ENCODE results near the gene THRB. TPM values are rescaled to one million over a fixed set of nuclear protein-coding genes. Genes with fewer than 3 reads are reported as not detected.

Gene THRB
- total and polyA plus RNA-seq, 5 donors from 2014 or later: 0.30 TPM; not detected in 4

- Histone ChIP-seq H3K9me3 (ENCODE audit: control insufficient read depth in 2 of 2, low read length in 2 of 2) (no peaks in the 10 kb centered on the region), H3K4me1 (ENCODE audit: control insufficient read depth, insufficient read depth, low read length, poor library complexity, severe bottlenecking) (no peaks in the 10 kb centered on the region), H3K27me3 (ENCODE audit: control insufficient read depth, insufficient read depth, low read length) (peaks cover 8% of the 10 kb centered on the region), H3K27ac (ENCODE audit: insufficient read depth, low read length, poor library complexity, severe bottlenecking) (no peak overlapping the region), H3K4me3 (ENCODE audit: low read depth, low read length) (no peak overlapping the region), H3K36me3 (ENCODE audit: control insufficient read depth, insufficient read depth, low read length) (no peaks in the 10 kb centered on the region)
- Mint-ChIP-seq H3K27me3 (peaks cover 27% of the 10 kb centered on the region), H3K9me3 (peaks cover 0 to 5% (median 0%) of the 10 kb centered on the region in 7 donors), H3K27ac (no peak overlapping the region), H3K36me3 (no peaks in the 10 kb centered on the region), H3K4me1 (no peaks in the 10 kb centered on the region), H3K4me3 (no peak overlapping the region)
- no peak for DNase-seq
- ATAC-seq (ENCODE audit: low read depth in 2 of 2): no peak
Observed at GRCh38 chr3:24520976-24521419, 26.3 kb upstream of the THRB start.

DNA sequence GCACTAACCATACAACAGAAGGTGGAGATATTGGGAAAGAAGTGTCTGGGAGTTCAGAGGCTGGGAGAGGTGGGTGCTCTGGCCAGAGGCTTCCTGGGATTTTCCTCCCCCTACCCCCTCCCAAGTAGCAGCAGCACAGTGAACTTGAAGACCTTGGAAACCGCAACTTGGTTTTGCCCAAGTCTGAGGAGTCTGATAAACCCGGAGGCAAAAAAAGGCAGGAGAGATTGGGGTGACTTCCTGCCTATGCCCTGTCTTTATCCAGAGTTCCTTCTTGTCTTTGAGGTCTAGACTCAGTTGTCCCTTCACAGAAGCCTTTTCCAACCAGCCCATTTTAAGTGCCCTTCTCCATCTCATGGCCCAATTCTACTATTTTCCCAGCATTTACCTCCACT, 25.4 kb upstream of the THRB start:
- Histone ChIP-seq H3K4me1 (ENCODE audit: control insufficient read depth, insufficient read depth, low read length, poor library complexity, severe bottlenecking) (no peaks in the 10 kb centered on the region), H3K4me3 (ENCODE audit: low read depth, low read length) (no peak overlapping the region), H3K27ac (ENCODE audit: insufficient read depth, low read length, poor library complexity, severe bottlenecking) (no peak overlapping the region), H3K27me3 (ENCODE audit: control insufficient read depth, insufficient read depth, low read length) (peaks cover 8% of the 10 kb centered on the region), H3K36me3 (ENCODE audit: control insufficient read depth, insufficient read depth, low read length) (no peaks in the 10 kb centered on the region), H3K9me3 (ENCODE audit: control insufficient read depth in 2 of 2, low read length in 2 of 2) (no peaks in the 10 kb centered on the region)
- Mint-ChIP-seq H3K27ac (no peak overlapping the region), H3K4me3 (no peak overlapping the region), H3K9me3 (peaks cover 0 to 5% (median 0%) of the 10 kb centered on the region in 7 donors), H3K4me1 (no peaks in the 10 kb centered on the region), H3K36me3 (no peaks in the 10 kb centered on the region), H3K27me3 (peaks cover 27% of the 10 kb centered on the region)
- ATAC-seq (ENCODE audit: low read depth in 2 of 2) (no peak), DNase-seq (no peak)

DNA sequence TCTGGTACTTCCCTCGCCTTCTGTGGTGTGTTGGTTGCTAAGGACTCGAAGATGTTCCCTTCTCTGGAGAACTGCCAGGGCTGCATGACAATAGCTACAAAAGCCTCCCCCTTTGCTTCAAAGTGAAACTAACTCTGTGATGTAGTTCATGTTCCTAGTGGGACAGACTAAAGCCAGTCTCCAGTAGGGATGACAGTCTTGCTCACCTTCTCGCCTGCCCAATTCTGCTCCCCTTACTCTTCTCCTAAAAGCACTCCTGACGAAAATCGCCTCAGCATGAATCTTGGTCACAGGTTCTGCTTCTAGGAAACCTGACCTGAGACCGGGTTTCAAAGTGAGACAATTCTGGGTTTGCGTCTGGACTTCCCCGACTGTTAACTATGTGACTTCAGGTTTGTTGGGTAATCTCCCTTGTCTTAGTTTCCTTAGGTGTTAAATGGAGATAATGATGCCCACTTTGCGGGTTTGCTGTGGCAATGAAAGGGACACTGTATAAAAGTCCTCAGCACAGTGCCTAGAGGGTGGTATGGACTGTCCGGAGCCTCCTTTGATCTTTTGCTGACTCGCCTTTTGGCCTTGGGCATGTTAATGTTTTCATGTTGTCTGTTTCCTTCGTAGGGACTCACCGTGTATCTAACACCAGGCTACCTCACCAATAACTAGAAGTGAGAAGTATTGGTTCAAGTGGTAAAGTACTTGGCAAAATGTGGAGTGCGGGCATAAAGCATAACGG, 24.9 kb upstream of the THRB start:
- ATAC-seq (ENCODE audit: low read depth in 2 of 2): no peak
- Mint-ChIP-seq H3K4me3 (no peak overlapping the region), H3K4me1 (no peaks in the 10 kb centered on the region), H3K9me3 (peaks cover 0 to 5% (median 0%) of the 10 kb centered on the region in 7 donors), H3K27ac (no peak overlapping the region), H3K36me3 (no peaks in the 10 kb centered on the region), H3K27me3 (peaks cover 27% of the 10 kb centered on the region)
- H3K4me3 ChIP-seq (ENCODE audit: low read depth, low read length): no peak overlapping the region
- H3K36me3 ChIP-seq (ENCODE audit: control insufficient read depth, insufficient read depth, low read length): no peaks in the 10 kb centered on the region
- no peak for DNase-seq
- H3K9me3 ChIP-seq (ENCODE audit: control insufficient read depth in 2 of 2, low read length in 2 of 2): no peaks in the 10 kb centered on the region
- H3K27me3 ChIP-seq (ENCODE audit: control insufficient read depth, insufficient read depth, low read length): peaks cover 8% of the 10 kb centered on the region
- H3K27ac ChIP-seq (ENCODE audit: insufficient read depth, low read length, poor library complexity, severe bottlenecking): no peak overlapping the region
- no peaks in the 10 kb centered on the region for H3K4me1 ChIP-seq (ENCODE audit: control insufficient read depth, insufficient read depth, low read length, poor library complexity, severe bottlenecking)

GRCh38 chr3:24518990-24519367, 24.3 kb upstream of the THRB start:
- Histone ChIP-seq H3K9me3 (ENCODE audit: control insufficient read depth in 2 of 2, low read length in 2 of 2) (no peaks in the 10 kb centered on the region), H3K27me3 (ENCODE audit: control insufficient read depth, insufficient read depth, low read length) (peaks cover 8% of the 10 kb centered on the region), H3K4me3 (ENCODE audit: low read depth, low read length) (no peak overlapping the region), H3K27ac (ENCODE audit: insufficient read depth, low read length, poor library complexity, severe bottlenecking) (no peak overlapping the region), H3K36me3 (ENCODE audit: control insufficient read depth, insufficient read depth, low read length) (no peaks in the 10 kb centered on the region), H3K4me1 (ENCODE audit: control insufficient read depth, insufficient read depth, low read length, poor library complexity, severe bottlenecking) (no peaks in the 10 kb centered on the region)
- Mint-ChIP-seq H3K4me1 (no peaks in the 10 kb centered on the region), H3K36me3 (no peaks in the 10 kb centered on the region), H3K27me3 (peaks cover 27% of the 10 kb centered on the region), H3K27ac (no peak overlapping the region), H3K4me3 (no peak overlapping the region), H3K9me3 (peaks cover 0 to 5% (median 0%) of the 10 kb centered on the region in 7 donors)
- ATAC-seq (ENCODE audit: low read depth in 2 of 2): no peak
- no peak for DNase-seq

- H3K36me3 ChIP-seq (ENCODE audit: control insufficient read depth, insufficient read depth, low read length): no peaks in the 10 kb centered on the region
- no peaks in the 10 kb centered on the region for H3K9me3 ChIP-seq (ENCODE audit: control insufficient read depth in 2 of 2, low read length in 2 of 2)
- no peaks in the 10 kb centered on the region for H3K27me3 ChIP-seq (ENCODE audit: control insufficient read depth, insufficient read depth, low read length)
- Mint-ChIP-seq H3K36me3 (no peaks in the 10 kb centered on the region), H3K4me3 (no peak overlapping the region), H3K9me3 (peaks cover 0 to 2% (median 1%) of the 10 kb centered on the region in 7 donors), H3K4me1 (no peaks in the 10 kb centered on the region), H3K27me3 (peaks cover 4% of the 10 kb centered on the region), H3K27ac (no peak overlapping the region)
- no peaks in the 10 kb centered on the region for H3K4me1 ChIP-seq (ENCODE audit: control insufficient read depth, insufficient read depth, low read length, poor library complexity, severe bottlenecking)
- ATAC-seq (ENCODE audit: low read depth in 2 of 2) (no peak), DNase-seq (no peak)
- H3K27ac ChIP-seq (ENCODE audit: insufficient read depth, low read length, poor library complexity, severe bottlenecking): no peak overlapping the region
- no peak overlapping the region for H3K4me3 ChIP-seq (ENCODE audit: low read depth, low read length)
Observed at GRCh38 chr3:24514119-24514518, 19.5 kb upstream of the THRB start.

DNA sequence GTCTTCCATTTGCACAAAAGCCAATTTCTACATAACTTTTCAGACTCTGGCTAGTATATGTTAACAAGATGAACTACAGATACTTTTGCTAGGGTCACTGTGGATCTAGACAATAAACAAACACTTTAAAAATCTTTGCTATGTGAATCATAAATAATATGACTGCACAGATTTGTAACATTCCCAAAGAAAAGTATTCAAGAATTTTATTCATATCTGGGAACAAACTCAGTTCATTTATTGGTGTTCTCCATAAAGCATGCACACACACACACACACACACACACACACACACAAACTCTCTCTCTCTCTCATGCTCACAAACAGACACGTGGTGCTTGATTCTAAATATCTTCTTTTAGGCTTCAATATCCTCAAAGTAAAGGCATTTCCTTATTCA, 18.8 kb upstream of the THRB start:
- Histone ChIP-seq H3K4me1 (ENCODE audit: control insufficient read depth, insufficient read depth, low read length, poor library complexity, severe bottlenecking) (no peaks in the 10 kb centered on the region), H3K36me3 (ENCODE audit: control insufficient read depth, insufficient read depth, low read length) (no peaks in the 10 kb centered on the region), H3K4me3 (ENCODE audit: low read depth, low read length) (no peak overlapping the region), H3K27ac (ENCODE audit: insufficient read depth, low read length, poor library complexity, severe bottlenecking) (no peak overlapping the region), H3K9me3 (ENCODE audit: control insufficient read depth in 2 of 2, low read length in 2 of 2) (no peaks in the 10 kb centered on the region), H3K27me3 (ENCODE audit: control insufficient read depth, insufficient read depth, low read length) (no peaks in the 10 kb centered on the region)
- no peak overlapping the region for H3K4me3 Mint-ChIP-seq
- ATAC-seq (ENCODE audit: low read depth in 2 of 2) (no peak), DNase-seq (no peak)
- no peak overlapping the region for H3K27ac Mint-ChIP-seq
- no peaks in the 10 kb centered on the region for H3K36me3 Mint-ChIP-seq
- peaks cover 3% of the 10 kb centered on the region for H3K27me3 Mint-ChIP-seq
- H3K4me1 Mint-ChIP-seq: no peaks in the 10 kb centered on the region
- peaks cover 0 to 2% (median 1%) of the 10 kb centered on the region in 7 donors for H3K9me3 Mint-ChIP-seq

DNA sequence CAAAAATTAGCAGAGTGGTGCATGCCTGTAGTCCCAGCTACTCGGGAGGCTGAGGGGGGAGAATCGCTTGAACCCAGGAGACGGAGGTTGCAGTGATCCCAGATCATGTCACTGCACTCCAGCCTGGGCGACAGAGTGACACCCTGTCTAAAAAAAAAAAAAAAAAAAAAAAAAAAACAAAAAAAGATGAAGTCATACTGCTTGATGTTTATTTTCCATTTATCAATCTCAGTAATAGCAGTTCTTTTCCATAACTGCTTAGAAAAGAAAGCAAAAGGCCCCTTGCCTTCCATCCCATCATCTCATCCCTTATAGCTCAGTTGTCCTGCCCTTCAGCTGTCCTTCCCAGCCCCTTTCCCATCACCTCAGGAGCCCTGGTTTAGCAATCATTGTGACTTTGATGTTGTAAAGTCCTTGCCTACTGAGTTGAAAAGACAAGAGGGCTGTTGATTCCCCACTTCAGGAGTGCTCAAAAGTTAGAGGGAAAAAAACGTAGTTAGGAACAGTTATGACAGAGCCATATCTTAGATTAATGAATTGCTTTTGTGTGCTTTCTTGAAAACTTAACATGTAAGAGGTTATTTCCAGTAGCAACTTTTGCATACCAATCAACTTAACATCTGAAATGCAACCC, 18.0 kb upstream of the THRB start:
- no peak overlapping the region for H3K4me3 ChIP-seq (ENCODE audit: low read depth, low read length)
- Mint-ChIP-seq H3K4me1 (no peaks in the 10 kb centered on the region), H3K27me3 (no peaks in the 10 kb centered on the region), H3K9me3 (peaks cover 0 to 2% (median 1%) of the 10 kb centered on the region in 7 donors), H3K27ac (no peak overlapping the region), H3K4me3 (no peak overlapping the region), H3K36me3 (no peaks in the 10 kb centered on the region)
- no peak overlapping the region for H3K27ac ChIP-seq (ENCODE audit: insufficient read depth, low read length, poor library complexity, severe bottlenecking)
- ATAC-seq (ENCODE audit: low read depth in 2 of 2): no peak
- DNase-seq: no peak
- no peaks in the 10 kb centered on the region for H3K27me3 ChIP-seq (ENCODE audit: control insufficient read depth, insufficient read depth, low read length)
- no peaks in the 10 kb centered on the region for H3K9me3 ChIP-seq (ENCODE audit: control insufficient read depth in 2 of 2, low read length in 2 of 2)
- H3K4me1 ChIP-seq (ENCODE audit: control insufficient read depth, insufficient read depth, low read length, poor library complexity, severe bottlenecking): no peaks in the 10 kb centered on the region
- H3K36me3 ChIP-seq (ENCODE audit: control insufficient read depth, insufficient read depth, low read length): no peaks in the 10 kb centered on the region
